GM21526 (cell line): ENCODE data around the gene BTBD9.

Source experiments
- ATAC-seq: cut with Tn5 transposase; IDR thresholded peaks from one replicate; pipeline ENCODE4 v1.9.1; 2021; ENCODE audit warnings: moderate library complexity; ENCODE audit not compliant: unreplicated experiment, low FRiP score

The BTBD9 gene

GRCh38 chr6:38567436-38567835 lies 72.3 kb downstream of the BTBD9 start:
- no peak for ATAC-seq

GRCh38 chr6:38566295-38567030 lies 73.3 kb downstream of the BTBD9 start:
- ATAC-seq: no peak

GRCh38 chr6:38564301-38564700 lies 75.4 kb downstream of the BTBD9 start:
- no peak for ATAC-seq

GRCh38 chr6:38555606-38556005 lies 84.1 kb downstream of the BTBD9 start:
- no peak for ATAC-seq

- ATAC-seq: no peak
Measured at GRCh38 chr6:38554700-38555413, 84.9 kb downstream of the BTBD9 start.

GRCh38 chr6:38554014-38554413 lies 85.7 kb downstream of the BTBD9 start:
- ATAC-seq: no peak

GRCh38 chr6:38552121-38552520 lies 87.6 kb downstream of the BTBD9 start:
- ATAC-seq: peak; percentile 75

- ATAC-seq: no peak
Measured at GRCh38 chr6:38549795-38550194, 89.9 kb downstream of the BTBD9 start.

- no peak for ATAC-seq
Measured at GRCh38 chr6:38549180-38549579, 90.5 kb downstream of the BTBD9 start.

GRCh38 chr6:38543022-38543421 lies 96.7 kb downstream of the BTBD9 start:
- ATAC-seq: no peak

- no peak for ATAC-seq
Measured at GRCh38 chr6:38542031-38542430, 97.7 kb downstream of the BTBD9 start.

GRCh38 chr6:38533064-38533463 lies 106.7 kb downstream of the BTBD9 start:
- ATAC-seq: no peak

- ATAC-seq: no peak
Measured at GRCh38 chr6:38531134-38531533, 108.6 kb downstream of the BTBD9 start.

GRCh38 chr6:38528196-38528965 lies 111.3 kb downstream of the BTBD9 start:
- no peak for ATAC-seq

GRCh38 chr6:38527371-38527770 lies 112.4 kb downstream of the BTBD9 start:
- ATAC-seq: no peak

- no peak for ATAC-seq
Measured at GRCh38 chr6:38525888-38526287, 113.8 kb downstream of the BTBD9 start.

GRCh38 chr6:38524436-38525145 lies 115.1 kb downstream of the BTBD9 start:
- no peak for ATAC-seq

GRCh38 chr6:38522322-38522721 lies 117.4 kb downstream of the BTBD9 start:
- no peak for ATAC-seq

- no peak for ATAC-seq
Measured at GRCh38 chr6:38518511-38519304, 121.0 kb downstream of the BTBD9 start.

GRCh38 chr6:38517005-38517404 lies 122.7 kb downstream of the BTBD9 start:
- ATAC-seq: no peak
